Activated T-cell treated with anti-CD3 and anti-CD28 coated beads, Interleukin-2, amount 50 U/mL, for 48 hours (primary cell): ENCODE results near the gene PHTF1.

Source experiments
- DNase-seq, 2 experiments: peaks; one replicate each; pipeline ENCODE4 v3.0.0-alpha.2; 2020

The PHTF1 gene

GRCh38 chr1:113759333-113760101 is at the start of gene PHTF1:
TSS of gene PHTF1 (minus strand) at chr1:113759486. CDS start at chr1:113758703, 783 bp downstream.
- DNase-seq: peak; percentile 71 to 80

GRCh38 chr1:113808450-113809195 is 49.3 kb upstream of the PHTF1 start:
- DNase-seq: no peak

- no peak for DNase-seq
These were observed 46.4 kb upstream of the PHTF1 start for GRCh38 chr1:113805639-113806038.

GRCh38 chr1:113805256-113805531 is 45.9 kb upstream of the PHTF1 start:
- no peak for DNase-seq

- no peak for DNase-seq
These were observed 45.4 kb upstream of the PHTF1 start for GRCh38 chr1:113804421-113805255.

- no peak for DNase-seq
These were observed 43.2 kb upstream of the PHTF1 start for GRCh38 chr1:113802367-113803007.

GRCh38 chr1:113800487-113800886 is 41.2 kb upstream of the PHTF1 start:
- no peak for DNase-seq

- no peak for DNase-seq
These were observed 38.2 kb upstream of the PHTF1 start for GRCh38 chr1:113797472-113797871.

GRCh38 chr1:113793878-113794834 is 34.9 kb upstream of the PHTF1 start:
- DNase-seq: no peak

- no peak for DNase-seq
These were observed 33.7 kb upstream of the PHTF1 start for GRCh38 chr1:113792986-113793385.

- DNase-seq: no peak
These were observed 33.2 kb upstream of the PHTF1 start for GRCh38 chr1:113792471-113792870.

GRCh38 chr1:113788802-113789201 is 29.5 kb upstream of the PHTF1 start:
- DNase-seq: no peak

GRCh38 chr1:113787663-113788062 is 28.4 kb upstream of the PHTF1 start:
- DNase-seq: no peak

GRCh38 chr1:113786069-113786468 is 26.8 kb upstream of the PHTF1 start:
- DNase-seq: no peak

- peak; percentile 51 to 55 for DNase-seq
These were observed 25.0 kb upstream of the PHTF1 start for GRCh38 chr1:113784104-113784779.

- DNase-seq: peak in 1 of 2 experiments; percentile 47
These were observed 24.2 kb upstream of the PHTF1 start for GRCh38 chr1:113783254-113784103.

- no peak for DNase-seq
These were observed 23.1 kb upstream of the PHTF1 start for GRCh38 chr1:113782406-113782805.

- no peak for DNase-seq
These were observed 21.3 kb upstream of the PHTF1 start for GRCh38 chr1:113780374-113781146.

- no peak for DNase-seq
These were observed 20.3 kb upstream of the PHTF1 start for GRCh38 chr1:113779542-113779941.
